Progenitor cell of endocrine pancreas (in vitro differentiated cells): ENCODE results near the gene GSK3B. TPM values are rescaled to one million over a fixed set of nuclear protein-coding genes. Genes with fewer than 3 reads are reported as not detected.

Experiments
- DNase-seq: peaks from one replicate; pipeline ENCODE4 v3.0.0; 2021; ENCODE audit warnings: low spot score; ENCODE audit not compliant: unreplicated experiment
- H3K27ac Mint-ChIP-seq: 2 replicates; pipeline ENCODE4 v1.8.0; 2021; ENCODE audit warnings: mild to moderate bottlenecking, moderate library complexity, mixed read lengths
- H3K27me3 Mint-ChIP-seq: 2 replicates; pipeline ENCODE4 v1.8.0; 2021; ENCODE audit warnings: mixed read lengths
- H3K36me3 Mint-ChIP-seq: 2 replicates; pipeline ENCODE4 v1.8.0; 2022; ENCODE audit warnings: mixed read lengths; ENCODE audit not compliant: insufficient read depth
- H3K4me1 Mint-ChIP-seq: 2 replicates; pipeline ENCODE4 v1.8.0; 2021; ENCODE audit warnings: low read depth, mixed read lengths
- H3K4me3 Mint-ChIP-seq: 2 replicates; pipeline ENCODE4 v1.8.0; 2021; ENCODE audit warnings: low read depth, mild to moderate bottlenecking, moderate library complexity, mixed read lengths
- H3K9me3 Mint-ChIP-seq: 2 replicates; pipeline ENCODE4 v1.8.0; 2021; ENCODE audit warnings: low read depth, mixed read lengths
- CTCF ChIP-seq: fragments of 200-600 bp; sonication (generic); IDR thresholded peaks from one replicate; pipeline ENCODE4 v1.5.0; 2021; ENCODE audit warnings: antibody characterized with exemption, mild to moderate bottlenecking; ENCODE audit not compliant: unreplicated experiment
- total RNA-seq: library from RNA; stranded (reverse); gene quantifications from 2 replicates; pipeline ENCODE4 v1.2.1, GENCODE V29; 2021

The GSK3B gene
- total RNA-seq, 1 donor from 2014 or later, result 80.0 TPM

GRCh38 chr3:119829420-119829819 lies 264.8 kb downstream of the GSK3B start:
- no peaks in the 10 kb centered on the region for H3K27me3 Mint-ChIP-seq
- H3K4me3 Mint-ChIP-seq, result no peak overlapping the region
- H3K36me3 Mint-ChIP-seq, result peaks cover 6% of the 10 kb centered on the region
- no peak overlapping the region for H3K27ac Mint-ChIP-seq
- TF ChIP-seq CTCF, result no peak
- no peak for DNase-seq
- no peaks in the 10 kb centered on the region for H3K9me3 Mint-ChIP-seq
- peaks cover 6% of the 10 kb centered on the region for H3K4me1 Mint-ChIP-seq

GRCh38 chr3:119826711-119827608 lies 267.3 kb downstream of the GSK3B start:
- no peak overlapping the region for H3K27ac Mint-ChIP-seq
- no peak overlapping the region for H3K4me3 Mint-ChIP-seq
- no peak for TF ChIP-seq CTCF
- H3K27me3 Mint-ChIP-seq, result no peaks in the 10 kb centered on the region
- H3K4me1 Mint-ChIP-seq, result peaks cover 6% of the 10 kb centered on the region
- no peak for DNase-seq
- no peaks in the 10 kb centered on the region for H3K9me3 Mint-ChIP-seq
- peaks cover 6% of the 10 kb centered on the region for H3K36me3 Mint-ChIP-seq

- no peaks in the 10 kb centered on the region for H3K9me3 Mint-ChIP-seq
- H3K27ac Mint-ChIP-seq, result peak overlapping the region; percentile 11
- TF ChIP-seq CTCF, result no peak
These were observed 268.4 kb downstream of the GSK3B start for GRCh38 chr3:119825820-119826219.

GRCh38 chr3:119819806-119820205 lies 274.4 kb downstream of the GSK3B start:
- Mint-ChIP-seq H3K4me1 (peaks cover 3% of the 10 kb centered on the region), H3K36me3 (peaks cover 1% of the 10 kb centered on the region), H3K4me3 (no peak overlapping the region), H3K27ac (no peak overlapping the region), H3K9me3 (no peaks in the 10 kb centered on the region), H3K27me3 (no peaks in the 10 kb centered on the region)
- no peak for TF ChIP-seq CTCF
- DNase-seq, result no peak

More at GRCh38 chr3:119825820-119826219, 268.4 kb downstream of the GSK3B start:
- DNase-seq, result no peak
- H3K27me3 Mint-ChIP-seq, result no peaks in the 10 kb centered on the region
- peaks cover 6% of the 10 kb centered on the region for H3K4me1 Mint-ChIP-seq
- H3K4me3 Mint-ChIP-seq, result no peak overlapping the region
- peaks cover 6% of the 10 kb centered on the region for H3K36me3 Mint-ChIP-seq

GRCh38 chr3:119818937-119819336 lies 275.3 kb downstream of the GSK3B start:
- no peak overlapping the region for H3K27ac Mint-ChIP-seq
- H3K4me3 Mint-ChIP-seq, result no peak overlapping the region
- no peaks in the 10 kb centered on the region for H3K36me3 Mint-ChIP-seq
- peaks cover 3% of the 10 kb centered on the region for H3K4me1 Mint-ChIP-seq
- no peak for DNase-seq
- TF ChIP-seq CTCF, result no peak
- H3K27me3 Mint-ChIP-seq, result no peaks in the 10 kb centered on the region
- no peaks in the 10 kb centered on the region for H3K9me3 Mint-ChIP-seq
